Left forelimb (tissue), 1 donor: ENCODE measurements around the gene USP17L15.
A peak's percentile ranks its signal among the peaks of the same experiment; 100 is the strongest.
"Not testable (repeated sequence)": the region's sequence is repeated elsewhere in the genome, so short reads cannot be mapped to it uniquely, and the experiment has no call there.

Experiments used
- DNase-seq: peaks from one replicate; pipeline ENCODE4 v3.0.0-alpha.2; 2018; ENCODE audit warnings: low spot score

USP17L15 gene, protein sequence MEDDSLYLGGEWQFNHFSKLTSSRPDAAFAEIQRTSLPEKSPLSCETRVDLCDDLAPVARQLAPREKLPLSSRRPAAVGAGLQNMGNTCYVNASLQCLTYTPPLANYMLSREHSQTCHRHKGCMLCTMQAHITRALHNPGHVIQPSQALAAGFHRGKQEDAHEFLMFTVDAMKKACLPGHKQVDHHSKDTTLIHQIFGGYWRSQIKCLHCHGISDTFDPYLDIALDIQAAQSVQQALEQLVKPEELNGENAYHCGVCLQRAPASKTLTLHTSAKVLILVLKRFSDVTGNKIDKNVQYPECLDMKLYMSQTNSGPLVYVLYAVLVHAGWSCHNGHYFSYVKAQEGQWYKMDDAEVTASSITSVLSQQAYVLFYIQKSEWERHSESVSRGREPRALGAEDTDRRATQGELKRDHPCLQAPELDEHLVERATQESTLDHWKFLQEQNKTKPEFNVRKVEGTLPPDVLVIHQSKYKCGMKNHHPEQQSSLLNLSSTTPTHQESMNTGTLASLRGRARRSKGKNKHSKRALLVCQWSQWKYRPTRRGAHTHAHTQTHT

DNA sequence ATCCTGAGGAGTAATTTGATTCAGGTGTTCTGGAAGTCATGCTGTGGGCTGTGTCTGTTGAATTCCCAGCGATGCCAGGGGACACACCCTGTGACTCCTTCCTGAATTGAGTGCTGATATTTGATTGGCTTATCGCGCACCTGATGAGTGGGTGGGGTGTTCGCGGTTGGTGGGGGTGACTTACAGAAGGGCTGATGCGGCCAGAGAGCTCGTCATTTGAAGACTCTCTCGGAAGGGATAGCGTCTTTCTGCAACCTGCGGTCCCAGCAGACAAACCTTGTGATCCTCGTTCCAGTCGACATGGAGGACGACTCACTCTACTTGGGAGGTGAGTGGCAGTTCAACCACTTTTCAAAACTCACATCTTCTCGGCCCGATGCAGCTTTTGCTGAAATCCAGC lies at the start of gene USP17L15:
Gene USP17L15, plus strand, starts transcription at position 301 of the 400 bp plus-strand sequence. Its CDS starts 0 bp downstream, at position 301.
- DNase-seq = not testable (repeated sequence)

DNA sequence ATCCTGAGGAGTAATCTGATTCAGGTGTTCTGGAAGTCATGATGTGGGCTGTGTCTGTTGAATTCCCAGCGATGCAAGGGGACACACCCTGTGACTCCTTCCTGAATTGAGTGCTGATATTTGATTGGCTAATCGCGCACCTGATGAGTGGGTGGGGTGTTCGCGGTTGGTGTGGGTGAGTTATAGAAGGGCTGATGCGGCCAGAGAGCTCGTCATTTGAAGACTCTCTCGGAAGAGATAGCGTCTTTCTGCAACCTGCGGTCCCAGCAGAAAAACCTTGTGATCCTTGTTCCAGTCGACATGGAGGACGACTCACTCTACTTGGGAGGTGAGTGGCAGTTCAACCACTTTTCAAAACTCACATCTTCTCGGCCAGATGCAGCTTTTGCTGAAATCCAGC lies 23.8 kb upstream of the USP17L15 start, which contains the start of gene USP17L10:
Gene USP17L10, plus strand, starts transcription at position 301 of the 400 bp plus-strand sequence. Its CDS starts 0 bp downstream, at position 301.
- DNase-seq = not testable (repeated sequence)

DNA sequence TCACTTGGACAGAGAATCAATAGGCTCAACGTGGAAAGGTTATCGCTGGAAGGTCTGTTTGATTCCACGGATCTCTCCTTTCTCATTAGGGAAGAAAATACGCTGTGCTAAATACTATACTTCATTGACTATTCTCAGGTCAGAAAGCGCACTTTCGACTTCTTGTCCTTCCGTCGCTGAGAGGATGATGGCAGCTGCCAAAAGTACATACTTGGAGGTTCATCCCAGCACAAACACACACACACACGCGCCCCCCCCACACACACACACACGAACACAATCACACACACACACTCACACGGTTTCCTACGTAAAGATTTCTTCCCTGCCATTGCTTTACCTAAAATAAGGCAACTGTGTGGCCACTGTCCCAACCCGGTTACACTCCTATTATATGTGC lies 19.5 kb upstream of the USP17L15 start:
- not testable (repeated sequence) for DNase-seq

DNA sequence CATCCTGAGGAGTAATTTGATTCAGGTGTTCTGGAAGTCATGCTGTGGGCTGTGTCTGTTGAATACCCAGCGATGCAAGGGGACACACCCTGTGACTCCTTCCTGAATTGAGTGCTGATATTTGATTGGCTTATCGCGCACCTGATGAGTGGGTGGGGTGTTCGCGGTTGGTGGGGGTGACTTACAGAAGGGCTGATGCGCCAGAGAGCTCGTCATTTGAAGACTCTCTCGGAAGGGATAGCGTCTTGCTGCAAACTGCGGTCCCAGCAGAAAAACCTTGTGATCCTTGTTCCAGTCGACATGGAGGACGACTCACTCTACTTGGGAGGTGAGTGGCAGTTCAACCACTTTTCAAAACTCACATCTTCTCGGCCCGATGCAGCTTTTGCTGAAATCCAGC lies 19.1 kb upstream of the USP17L15 start, which contains the start of gene USP17L11:
Gene USP17L11, plus strand, starts transcription at position 301 of the 400 bp plus-strand sequence. Its CDS starts 0 bp downstream, at position 301.
- not testable (repeated sequence) for DNase-seq

DNA sequence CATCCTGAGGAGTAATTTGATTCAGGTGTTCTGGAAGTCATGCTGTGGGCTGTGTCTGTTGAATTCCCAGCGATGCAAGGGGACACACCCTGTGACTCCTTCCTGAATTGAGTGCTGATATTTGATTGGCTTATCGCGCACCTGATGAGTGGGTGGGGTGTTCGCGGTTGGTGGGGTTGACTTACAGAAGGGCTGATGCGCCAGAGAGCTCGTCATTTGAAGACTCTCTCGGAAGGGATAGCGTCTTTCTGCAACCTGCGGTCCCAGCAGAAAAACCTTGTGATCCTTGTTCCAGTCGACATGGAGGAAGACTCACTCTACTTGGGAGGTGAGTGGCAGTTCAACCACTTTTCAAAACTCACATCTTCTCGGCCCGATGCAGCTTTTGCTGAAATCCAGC lies 14.3 kb upstream of the USP17L15 start, which contains the start of gene USP17L12:
Gene USP17L12, plus strand, starts transcription at position 301 of the 400 bp plus-strand sequence. Its CDS starts 0 bp downstream, at position 301.
- not testable (repeated sequence) for DNase-seq

DNA sequence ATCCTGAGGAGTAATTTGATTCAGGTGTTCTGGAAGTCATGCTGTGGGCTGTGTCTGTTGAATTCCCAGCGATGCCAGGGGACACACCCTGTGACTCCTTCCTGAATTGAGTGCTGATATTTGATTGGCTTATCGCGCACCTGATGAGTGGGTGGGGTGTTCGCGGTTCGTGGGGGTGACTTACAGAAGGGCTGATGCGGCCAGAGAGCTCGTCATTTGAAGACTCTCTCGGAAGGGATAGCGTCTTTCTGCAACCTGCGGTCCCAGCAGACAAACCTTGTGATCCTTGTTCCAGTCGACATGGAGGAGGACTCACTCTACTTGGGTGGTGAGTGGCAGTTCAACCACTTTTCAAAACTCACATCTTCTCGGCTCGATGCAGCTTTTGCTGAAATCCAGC lies 9.6 kb upstream of the USP17L15 start, which contains the start of gene USP17L13:
Gene USP17L13, plus strand, starts transcription at position 301 of the 400 bp plus-strand sequence. Its CDS starts 0 bp downstream, at position 301.
- not testable (repeated sequence) for DNase-seq

DNA sequence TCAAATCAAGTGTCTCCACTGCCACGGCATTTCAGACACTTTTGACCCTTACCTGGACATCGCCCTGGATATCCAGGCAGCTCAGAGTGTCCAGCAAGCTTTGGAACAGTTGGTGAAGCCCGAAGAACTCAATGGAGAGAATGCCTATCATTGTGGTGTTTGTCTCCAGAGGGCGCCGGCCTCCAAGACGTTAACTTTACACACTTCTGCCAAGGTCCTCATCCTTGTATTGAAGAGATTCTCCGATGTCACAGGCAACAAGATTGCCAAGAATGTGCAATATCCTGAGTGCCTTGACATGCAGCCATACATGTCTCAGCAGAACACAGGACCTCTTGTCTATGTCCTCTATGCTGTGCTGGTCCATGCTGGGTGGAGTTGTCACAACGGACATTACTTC lies 3.9 kb upstream of the USP17L15 start:
- not testable (repeated sequence) for DNase-seq

DNA sequence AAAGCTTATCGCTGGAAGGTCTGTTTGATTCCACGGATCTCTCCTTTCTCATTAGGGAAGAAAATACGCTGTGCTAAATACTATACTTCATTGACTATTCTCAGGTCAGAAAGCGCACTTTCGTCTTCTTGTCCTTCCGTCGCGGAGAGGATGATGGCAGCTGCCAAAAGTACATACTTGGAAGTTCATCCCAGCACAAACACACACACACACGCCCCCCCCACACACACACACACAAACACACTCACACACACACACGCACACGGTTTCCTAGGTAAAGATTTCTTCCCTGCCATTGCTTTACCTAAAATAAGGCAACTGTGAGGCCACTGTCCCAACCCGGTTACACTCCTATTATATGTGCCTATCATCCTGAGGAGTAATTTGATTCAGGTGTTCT lies 4.3 kb downstream of the USP17L15 start:
- peak; percentile 0 for DNase-seq

DNA sequence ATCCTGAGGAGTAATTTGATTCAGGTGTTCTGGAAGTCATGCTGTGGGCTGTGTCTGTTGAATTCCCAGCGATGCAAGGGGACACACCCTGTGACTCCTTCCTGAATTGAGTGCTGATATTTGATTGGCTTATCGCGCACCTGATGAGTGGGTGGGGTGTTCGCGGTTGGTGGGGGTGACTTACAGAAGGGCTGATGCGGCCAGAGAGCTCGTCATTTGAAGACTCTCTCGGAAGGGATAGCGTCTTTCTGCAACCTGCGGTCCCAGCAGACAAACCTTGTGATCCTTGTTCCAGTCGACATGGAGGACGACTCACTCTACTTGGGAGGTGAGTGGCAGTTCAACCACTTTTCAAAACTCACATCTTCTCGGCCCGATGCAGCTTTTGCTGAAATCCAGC lies 9.4 kb downstream of the USP17L15 start, which contains the start of gene USP17L17:
Gene USP17L17, plus strand, starts transcription at position 301 of the 400 bp plus-strand sequence. Its CDS starts 0 bp downstream, at position 301.
- DNase-seq = not testable (repeated sequence)

DNA sequence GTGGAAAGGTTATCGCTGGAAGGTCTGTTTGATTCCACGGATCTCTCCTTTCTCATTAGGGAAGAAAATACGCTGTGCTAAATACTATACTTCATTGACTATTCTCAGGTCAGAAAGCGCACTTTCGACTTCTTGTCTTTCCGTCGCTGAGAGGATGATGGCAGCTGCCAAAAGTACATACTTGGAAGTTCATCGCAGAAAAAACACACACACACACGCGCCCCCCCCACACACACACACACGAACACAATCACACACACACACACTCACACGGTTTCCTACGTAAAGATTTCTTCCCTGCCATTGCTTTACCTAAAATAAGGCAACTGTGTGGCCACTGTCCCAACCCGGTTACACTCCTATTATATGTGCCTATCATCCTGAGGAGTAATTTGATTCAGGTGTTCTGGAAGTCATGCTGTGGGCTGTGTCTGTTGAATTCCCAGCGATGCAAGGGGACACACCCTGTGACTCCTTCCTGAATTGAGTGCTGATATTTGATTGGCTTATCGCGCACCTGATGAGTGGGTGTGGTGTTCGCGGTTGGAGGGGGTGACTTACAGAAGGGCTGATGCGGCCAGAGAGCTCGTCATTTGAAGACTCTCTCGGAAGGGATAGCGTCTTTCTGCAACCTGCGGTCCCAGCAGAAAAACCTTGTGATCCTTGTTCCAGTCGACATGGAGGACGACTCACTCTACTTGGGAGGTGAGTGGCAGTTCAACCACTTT lies 13.9 kb downstream of the USP17L15 start, which contains the start of gene USP17L18:
Gene USP17L18, plus strand, starts transcription at position 678 of the 728 bp plus-strand sequence. Its CDS starts 0 bp downstream, at position 678.
- DNase-seq = peak; percentile 55

DNA sequence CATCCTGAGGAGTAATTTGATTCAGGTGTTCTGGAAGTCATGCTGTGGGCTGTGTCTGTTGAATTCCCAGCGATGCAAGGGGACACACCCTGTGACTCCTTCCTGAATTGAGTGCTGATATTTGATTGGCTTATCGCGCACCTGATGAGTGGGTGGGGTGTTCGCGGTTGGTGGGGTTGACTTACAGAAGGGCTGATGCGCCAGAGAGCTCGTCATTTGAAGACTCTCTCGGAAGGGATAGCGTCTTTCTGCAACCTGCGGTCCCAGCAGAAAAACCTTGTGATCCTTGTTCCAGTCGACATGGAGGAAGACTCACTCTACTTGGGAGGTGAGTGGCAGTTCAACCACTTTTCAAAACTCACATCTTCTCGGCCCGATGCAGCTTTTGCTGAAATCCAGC lies 18.9 kb downstream of the USP17L15 start, which contains the start of gene USP17L19:
Gene USP17L19, plus strand, starts transcription at position 301 of the 400 bp plus-strand sequence. Its CDS starts 0 bp downstream, at position 301.
- DNase-seq = not testable (repeated sequence)

DNA sequence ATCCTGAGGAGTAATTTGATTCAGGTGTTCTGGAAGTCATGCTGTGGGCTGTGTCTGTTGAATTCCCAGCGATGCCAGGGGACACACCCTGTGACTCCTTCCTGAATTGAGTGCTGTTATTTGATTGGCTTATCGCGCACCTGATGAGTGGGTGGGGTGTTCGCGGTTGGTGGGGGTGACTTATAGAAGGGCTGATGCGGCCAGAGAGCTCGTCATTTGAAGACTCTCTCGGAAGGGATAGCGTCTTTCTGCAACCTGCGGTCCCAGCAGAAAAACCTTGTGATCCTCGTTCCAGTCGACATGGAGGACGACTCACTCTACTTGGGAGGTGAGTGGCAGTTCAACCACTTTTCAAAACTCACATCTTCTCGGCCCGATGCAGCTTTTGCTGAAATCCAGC lies 23.6 kb downstream of the USP17L15 start, which contains the start of gene USP17L20:
Gene USP17L20, plus strand, starts transcription at position 301 of the 400 bp plus-strand sequence. Its CDS starts 0 bp downstream, at position 301.
- not testable (repeated sequence) for DNase-seq

DNA sequence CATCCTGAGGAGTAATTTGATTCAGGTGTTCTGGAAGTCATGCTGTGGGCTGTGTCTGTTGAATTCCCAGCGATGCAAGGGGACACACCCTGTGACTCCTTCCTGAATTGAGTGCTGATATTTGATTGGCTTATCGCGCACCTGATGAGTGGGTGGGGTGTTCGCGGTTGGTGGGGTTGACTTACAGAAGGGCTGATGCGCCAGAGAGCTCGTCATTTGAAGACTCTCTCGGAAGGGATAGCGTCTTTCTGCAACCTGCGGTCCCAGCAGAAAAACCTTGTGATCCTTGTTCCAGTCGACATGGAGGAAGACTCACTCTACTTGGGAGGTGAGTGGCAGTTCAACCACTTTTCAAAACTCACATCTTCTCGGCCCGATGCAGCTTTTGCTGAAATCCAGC lies 28.4 kb downstream of the USP17L15 start, which contains the start of gene USP17L21:
Gene USP17L21, plus strand, starts transcription at position 301 of the 400 bp plus-strand sequence. Its CDS starts 0 bp downstream, at position 301.
- DNase-seq = not testable (repeated sequence)

DNA sequence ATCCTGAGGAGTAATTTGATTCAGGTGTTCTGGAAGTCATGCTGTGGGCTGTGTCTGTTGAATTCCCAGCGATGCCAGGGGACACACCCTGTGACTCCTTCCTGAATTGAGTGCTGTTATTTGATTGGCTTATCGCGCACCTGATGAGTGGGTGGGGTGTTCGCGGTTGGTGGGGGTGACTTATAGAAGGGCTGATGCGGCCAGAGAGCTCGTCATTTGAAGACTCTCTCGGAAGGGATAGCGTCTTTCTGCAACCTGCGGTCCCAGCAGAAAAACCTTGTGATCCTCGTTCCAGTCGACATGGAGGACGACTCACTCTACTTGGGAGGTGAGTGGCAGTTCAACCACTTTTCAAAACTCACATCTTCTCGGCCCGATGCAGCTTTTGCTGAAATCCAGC lies 33.1 kb downstream of the USP17L15 start, which contains the start of gene USP17L22:
Gene USP17L22, plus strand, starts transcription at position 301 of the 400 bp plus-strand sequence. Its CDS starts 0 bp downstream, at position 301.
- not testable (repeated sequence) for DNase-seq

DNA sequence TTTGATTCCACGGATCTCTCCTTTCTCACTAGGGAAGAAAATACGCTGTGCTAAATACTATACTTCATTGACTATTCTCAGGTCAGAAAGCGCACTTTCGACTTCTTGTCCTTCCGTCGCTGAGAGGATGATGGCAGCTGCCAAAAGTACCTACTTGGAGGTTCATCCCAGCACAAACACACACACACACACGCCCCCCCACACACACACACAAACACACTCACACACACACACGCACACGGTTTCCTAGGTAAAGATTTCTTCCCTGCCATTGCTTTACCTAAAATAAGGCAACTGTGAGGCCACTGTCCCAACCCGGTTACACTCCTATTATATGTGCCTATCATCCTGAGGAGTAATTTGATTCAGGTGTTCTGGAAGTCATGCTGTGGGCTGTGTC lies 37.5 kb downstream of the USP17L15 start:
- DNase-seq = not testable (repeated sequence)
